Endodermal cell (in vitro differentiated cells): Measurements from ENCODE around the gene OR4E2. TPM values are rescaled to one million over a fixed set of nuclear protein-coding genes. Genes with fewer than 3 reads are reported as not detected.

Source experiments
- DNase-seq: peaks from one replicate; pipeline ENCODE4 v3.0.0-alpha.2; 2017
- H3K27ac ChIP-seq: 2 replicates; pipeline ENCODE4 v1.5.1; 2013; ENCODE audit warnings: mild to moderate bottlenecking, low read depth, low read length, moderate library complexity
- H3K27me3 ChIP-seq: 2 replicates; pipeline ENCODE4 v1.6.1; 2013; ENCODE audit warnings: mild to moderate bottlenecking, low read length, moderate library complexity; ENCODE audit not compliant: insufficient read depth, control insufficient read depth, poor library complexity, severe bottlenecking
- H3K36me3 ChIP-seq: 2 replicates; pipeline ENCODE4 v1.7.0; 2013; ENCODE audit warnings: mild to moderate bottlenecking, low read length, moderate library complexity; ENCODE audit not compliant: control insufficient read depth, insufficient read depth
- H3K4me1 ChIP-seq: one replicate; pipeline ENCODE4 v1.7.0; 2013; ENCODE audit warnings: low read length; ENCODE audit not compliant: control insufficient read depth, insufficient read depth
- H3K4me3 ChIP-seq: 2 replicates; pipeline ENCODE4 v1.5.1; 2013; ENCODE audit warnings: mild to moderate bottlenecking, low read length, moderate library complexity
- H3K9ac ChIP-seq: 2 replicates; pipeline ENCODE4 v1.6.1; 2013; ENCODE audit warnings: mild to moderate bottlenecking, low read length, moderate library complexity; ENCODE audit not compliant: poor library complexity, severe bottlenecking; ENCODE audit errors: extremely low read depth
- H3K9me3 ChIP-seq: 2 replicates; pipeline ENCODE4 v1.6.1; 2013; ENCODE audit warnings: mild to moderate bottlenecking, low read length, moderate library complexity; ENCODE audit not compliant: control insufficient read depth
- H3K27ac Mint-ChIP-seq: 2 replicates; pipeline ENCODE4 v1.8.0; 2020; ENCODE audit warnings: mixed read lengths
- H3K27me3 Mint-ChIP-seq: 2 replicates; pipeline ENCODE4 v1.8.0; 2021; ENCODE audit warnings: mild to moderate bottlenecking, mixed read lengths; ENCODE audit not compliant: insufficient read depth
- H3K36me3 Mint-ChIP-seq: 2 replicates; pipeline ENCODE4 v1.8.0; 2020; ENCODE audit warnings: low read depth, mixed read lengths
- H3K4me1 Mint-ChIP-seq: 2 replicates; pipeline ENCODE4 v1.8.0; 2020; ENCODE audit warnings: mixed read lengths
- H3K4me3 Mint-ChIP-seq: 2 replicates; pipeline ENCODE4 v1.8.0; 2020; ENCODE audit warnings: mild to moderate bottlenecking, moderate library complexity, mixed read lengths
- H3K9me3 Mint-ChIP-seq: 2 replicates; pipeline ENCODE4 v1.8.0; 2020; ENCODE audit warnings: mild to moderate bottlenecking, mixed read lengths
- CTCF ChIP-seq: fragments of 200-600 bp; sonication (generic); conservative IDR thresholded peaks from 2 replicates; pipeline ENCODE4 v1.5.0; 2021; ENCODE audit warnings: antibody characterized with exemption, mild to moderate bottlenecking
- WGBS, 2 experiments: methylation state at CpG; one replicate each; pipeline versions ENCODE4 v1.1.5 to v1.1.7; 2013; ENCODE audit warnings: missing lambda C conversion rate in 2 of 2, mixed read lengths in 1 of 2; ENCODE audit not compliant: insufficient coverage in 1 of 2, insufficient read length in 1 of 2; 5-methylcytosine and 5-hydroxymethylcytosine counted together
- total RNA-seq, 2 donors: library from RNA; stranded (reverse); fragmentation: NEBNext Ultra II Directional in 1 of 2; extraction: Animal tissue kit (Norgen Biotek cat#: 25700) in 1 of 2; gene quantifications; 2 replicates in 1 of 2; 3 replicates in 1 of 2; pipeline ENCODE4 v1.2.1, GENCODE V29; 2021

OR4E2 gene
- total RNA-seq, 2 donors from 2014 or later: not detected

GRCh38 chr14:21675566-21675965 is 21.9 kb downstream of the OR4E2 start:
- H3K4me1 ChIP-seq: no peaks in the 10 kb centered on the region
- no peak overlapping the region for H3K27ac Mint-ChIP-seq
- TF ChIP-seq CTCF: no peak
- no peaks in the 10 kb centered on the region for H3K27me3 ChIP-seq
- no peaks in the 10 kb centered on the region for H3K36me3 ChIP-seq
- no peak for DNase-seq
- H3K27ac ChIP-seq: no peak overlapping the region
- no peak overlapping the region for H3K9ac ChIP-seq
- peaks cover 17% of the 10 kb centered on the region for H3K9me3 Mint-ChIP-seq
- peaks cover 12% of the 10 kb centered on the region for H3K9me3 ChIP-seq
- H3K27me3 Mint-ChIP-seq: no peaks in the 10 kb centered on the region
- H3K4me1 Mint-ChIP-seq: no peaks in the 10 kb centered on the region
- no peak overlapping the region for H3K4me3 ChIP-seq
- H3K4me3 Mint-ChIP-seq: no peak overlapping the region
- 95% methylated on average over 4 of the region's 4 CpGs for WGBS, 2 experiments
- H3K36me3 Mint-ChIP-seq: no peaks in the 10 kb centered on the region

GRCh38 chr14:21680072-21680471 is 26.4 kb downstream of the OR4E2 start:
- no peaks in the 10 kb centered on the region for H3K4me1 ChIP-seq
- no peak for DNase-seq
- no peak overlapping the region for H3K27ac ChIP-seq
- H3K27me3 ChIP-seq: no peaks in the 10 kb centered on the region
- H3K36me3 Mint-ChIP-seq: no peaks in the 10 kb centered on the region
- H3K36me3 ChIP-seq: no peaks in the 10 kb centered on the region
- H3K27me3 Mint-ChIP-seq: no peaks in the 10 kb centered on the region
- peaks cover 12% of the 10 kb centered on the region for H3K9me3 Mint-ChIP-seq
- H3K4me3 ChIP-seq: no peak overlapping the region
- H3K4me1 Mint-ChIP-seq: no peaks in the 10 kb centered on the region
- 90 to 94% methylated on average over 2 of the region's 2 CpGs for WGBS, 2 experiments
- no peak for TF ChIP-seq CTCF
- no peak overlapping the region for H3K9ac ChIP-seq
- no peak overlapping the region for H3K27ac Mint-ChIP-seq
- H3K4me3 Mint-ChIP-seq: no peak overlapping the region
- peaks cover 11% of the 10 kb centered on the region for H3K9me3 ChIP-seq

- Histone ChIP-seq H3K4me1 (peaks cover 2% of the 10 kb centered on the region), H3K27ac (no peak overlapping the region), H3K27me3 (no peaks in the 10 kb centered on the region), H3K9me3 (no peaks in the 10 kb centered on the region), H3K36me3 (no peaks in the 10 kb centered on the region), H3K9ac (no peak overlapping the region), H3K4me3 (no peak overlapping the region)
- DNase-seq: no peak
- Mint-ChIP-seq H3K27ac (no peak overlapping the region), H3K27me3 (peaks cover 10% of the 10 kb centered on the region), H3K9me3 (peaks cover 7% of the 10 kb centered on the region), H3K36me3 (no peaks in the 10 kb centered on the region), H3K4me1 (no peaks in the 10 kb centered on the region), H3K4me3 (no peak overlapping the region)
- TF ChIP-seq CTCF: no peak
- 93 to 94% methylated on average over 1 to 2 of the region's 2 CpGs for WGBS, 2 experiments
Observed at GRCh38 chr14:21686468-21686867, 32.8 kb downstream of the OR4E2 start.
